NCI-H128 (cell line): Measurements from ENCODE around the gene IRGQ.
A peak's percentile ranks its signal among the peaks of the same experiment; 100 is the strongest.
"Not testable (repeated sequence)": the region's sequence is repeated elsewhere in the genome, so short reads cannot be mapped to it uniquely, and the experiment has no call there.

Experiments used
- DNase-seq: peaks from one replicate; lab custom pipeline; 2025; ENCODE audit not compliant: unreplicated experiment; lab: John Stamatoyannopoulos, UW

IRGQ gene

GRCh38 chr19:43595999-43596841 is at the start of gene IRGQ, which contains the start of gene ZNF576:
Gene IRGQ, minus strand, starts transcription at chr19:43596134. Its CDS starts 796 bp downstream, at chr19:43595338.
Gene ZNF576, plus strand, starts transcription at chr19:43596595. Its CDS starts 514 bp downstream, at chr19:43597109.
- DNase-seq, result peak; percentile 99

GRCh38 chr19:43644181-43644580 is 48.2 kb upstream of the IRGQ start:
- DNase-seq, result no peak

DNA sequence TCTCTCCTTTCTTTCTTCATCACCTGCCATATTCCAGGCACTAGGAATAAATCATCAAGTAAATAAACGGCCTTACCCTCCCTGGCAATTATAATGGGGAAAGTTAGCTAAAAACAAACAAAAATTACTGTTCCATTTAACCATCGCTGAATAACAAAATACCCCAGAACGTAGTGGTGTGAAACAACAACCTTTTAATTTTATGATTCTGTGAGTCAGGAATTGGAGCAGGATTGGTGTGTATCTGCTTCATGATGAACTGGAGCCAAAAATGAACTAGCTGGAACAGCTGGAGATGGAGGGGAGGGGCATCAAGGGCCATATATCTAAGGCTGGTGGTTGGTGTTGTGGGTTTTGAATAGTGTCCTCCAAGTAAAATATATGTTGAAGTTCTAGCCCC is 47.4 kb upstream of the IRGQ start:
- DNase-seq, result no peak

DNA sequence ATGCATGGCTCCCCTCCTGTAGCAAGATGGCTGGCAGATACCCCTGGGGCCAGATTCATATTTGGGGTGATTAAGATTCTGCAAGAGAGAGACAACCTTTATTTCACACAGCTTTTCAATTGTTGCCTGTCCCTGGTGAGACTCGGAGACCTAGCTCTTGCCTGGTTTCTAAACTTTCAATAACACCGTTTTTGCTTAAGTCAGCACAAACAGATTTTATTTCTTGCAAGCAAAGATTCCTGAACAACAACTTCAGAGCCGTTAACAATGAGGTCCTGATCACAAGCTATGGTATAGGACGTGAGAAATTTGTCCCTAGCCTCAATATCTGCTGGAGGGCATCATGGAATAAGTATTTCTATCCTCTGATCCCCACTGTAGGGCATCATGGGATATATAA is 46.6 kb upstream of the IRGQ start:
- no peak for DNase-seq

GRCh38 chr19:43641333-43641732 is 45.4 kb upstream of the IRGQ start:
- no peak for DNase-seq

- no peak for DNase-seq
Observed at GRCh38 chr19:43640424-43640757, 44.5 kb upstream of the IRGQ start.

DNA sequence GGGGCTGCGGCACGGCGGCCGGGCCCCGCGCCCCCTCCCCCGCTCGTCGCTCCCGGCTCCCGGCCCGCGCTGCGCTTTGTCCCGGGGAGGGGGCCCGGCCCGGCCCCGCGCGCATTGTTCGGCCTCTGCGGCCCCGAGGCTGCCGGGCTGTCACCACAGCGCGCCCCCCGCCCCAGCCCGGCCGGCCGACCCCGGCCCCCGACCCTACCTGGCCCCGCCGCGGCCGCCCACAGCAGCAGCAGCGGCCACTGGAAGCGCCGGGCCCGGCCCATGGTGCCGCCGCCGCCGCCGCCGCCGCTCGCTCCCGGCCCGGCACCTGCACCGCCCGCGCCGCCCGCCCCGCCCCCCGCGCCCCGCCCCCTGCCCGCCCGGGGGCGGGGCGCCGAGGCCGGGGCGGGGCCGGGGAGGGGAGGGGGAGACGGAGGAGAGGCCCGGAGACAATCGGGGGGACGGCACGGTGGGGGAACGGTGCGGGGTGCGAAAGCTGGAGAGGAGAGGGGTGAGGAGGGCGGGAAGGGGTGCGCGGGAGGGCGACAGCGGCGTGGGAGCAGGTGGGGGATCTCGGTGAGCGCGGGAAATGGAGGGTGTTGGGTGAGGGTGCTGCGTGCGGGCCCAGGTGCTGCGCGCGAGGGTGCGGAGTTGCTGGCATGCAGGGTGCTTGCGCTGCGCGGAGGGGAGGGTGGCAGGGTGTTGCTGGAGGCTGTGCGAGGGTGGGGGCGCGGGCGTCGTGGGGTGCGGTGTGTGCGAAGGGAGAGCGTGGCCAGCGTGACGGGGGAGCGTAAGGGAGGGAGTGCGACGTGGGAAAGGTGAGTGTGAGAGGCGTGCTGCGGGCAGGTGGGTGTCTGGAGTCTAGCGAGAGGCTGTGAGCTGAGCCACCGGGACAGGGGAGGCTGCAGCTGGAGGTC is 43.8 kb upstream of the IRGQ start, which contains the start of gene CADM4:
Gene CADM4, minus strand, starts transcription at position 332 of the 905 bp plus-strand sequence. Its CDS starts 60 bp downstream, at position 272.
- peak; percentile 4 for DNase-seq

DNA sequence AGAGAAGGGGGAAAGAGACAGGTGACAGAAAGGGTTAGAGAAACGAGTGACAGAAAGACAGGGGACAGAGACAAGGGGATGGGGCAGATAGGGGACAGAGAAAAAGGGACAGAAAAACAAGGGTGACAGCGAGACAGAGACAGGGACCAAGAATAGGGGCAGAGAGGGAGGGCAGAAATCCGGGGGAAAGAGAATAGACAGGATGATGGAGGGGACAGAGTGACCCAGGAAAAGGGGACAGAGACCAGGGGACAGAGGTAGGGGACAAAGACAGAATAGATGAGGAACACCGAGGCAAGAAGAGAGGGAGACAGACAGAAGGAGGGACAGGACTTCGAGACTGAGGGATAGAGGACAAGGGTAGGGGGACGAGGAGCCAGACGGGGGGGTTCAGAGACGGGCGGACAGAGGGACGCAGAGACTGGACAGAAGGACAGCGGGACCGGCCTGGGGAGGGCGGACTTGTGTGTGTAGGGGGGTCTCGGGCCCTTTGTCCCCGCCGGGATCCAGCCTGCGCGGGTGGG is 43.1 kb upstream of the IRGQ start:
- no peak for DNase-seq

DNA sequence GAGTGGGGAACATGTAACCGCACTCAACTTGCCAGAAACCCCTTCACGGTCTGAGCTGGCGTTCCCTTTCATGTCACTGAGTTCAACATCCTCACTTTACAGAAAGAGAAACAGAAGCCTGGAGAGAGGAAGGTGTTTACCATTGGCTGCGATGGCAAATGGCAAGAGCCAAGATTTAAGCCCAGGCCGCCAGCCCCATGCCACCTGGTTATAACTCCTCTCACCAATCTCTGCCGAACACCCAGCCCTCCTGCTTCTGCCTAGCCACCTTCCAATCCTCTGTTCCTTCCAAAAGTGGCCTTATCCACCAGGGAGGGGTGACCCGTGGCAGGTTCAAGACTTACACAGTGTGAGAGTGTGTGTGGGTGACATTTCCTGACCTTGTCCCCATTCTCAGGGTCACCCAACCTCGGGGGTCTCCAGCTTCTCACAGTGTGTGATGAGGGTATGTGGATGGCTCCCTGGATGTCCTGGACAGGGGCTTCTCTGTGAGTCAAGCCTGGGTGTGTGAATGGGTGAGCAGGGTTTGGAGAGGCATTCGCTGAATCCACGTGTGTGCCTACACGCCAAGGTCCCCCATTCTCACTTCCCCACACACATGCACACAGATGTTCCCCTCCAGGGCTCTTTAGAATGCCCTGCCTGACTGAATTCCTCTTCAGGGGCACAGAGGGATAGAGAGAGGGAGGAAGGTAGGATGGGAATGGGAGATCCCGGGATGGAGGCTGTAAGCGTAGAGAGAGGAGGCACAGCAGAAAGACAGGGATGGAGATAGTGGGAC is 42.5 kb upstream of the IRGQ start:
- no peak for DNase-seq

DNA sequence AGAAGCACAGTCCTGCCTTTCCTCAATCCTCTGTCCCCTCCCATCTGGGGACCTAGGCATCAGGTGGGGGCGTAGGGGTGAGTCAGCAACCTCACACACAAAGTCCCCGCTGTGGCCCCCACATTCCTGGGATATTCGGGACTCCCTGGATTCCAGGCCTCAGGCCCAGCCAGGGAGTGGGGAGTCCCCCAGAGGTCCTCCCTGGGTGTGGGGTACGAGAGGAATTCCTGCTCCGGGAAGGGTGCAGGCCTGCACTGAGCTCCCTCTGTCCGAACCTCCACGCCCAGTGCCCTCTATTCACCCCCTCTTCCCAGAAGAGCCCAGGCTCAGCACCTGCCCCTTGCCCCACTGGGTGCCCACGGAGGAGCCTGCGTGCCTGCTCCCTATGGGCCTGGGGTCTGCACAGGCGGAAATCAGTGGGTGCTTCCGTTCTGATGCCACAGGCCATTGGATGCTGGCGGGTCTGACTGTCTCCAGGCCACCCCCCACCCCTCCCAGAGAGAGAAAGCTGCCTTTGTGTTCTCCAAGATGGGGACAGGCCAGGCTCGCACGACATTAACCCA is 40.3 kb upstream of the IRGQ start:
- DNase-seq, result no peak

DNA sequence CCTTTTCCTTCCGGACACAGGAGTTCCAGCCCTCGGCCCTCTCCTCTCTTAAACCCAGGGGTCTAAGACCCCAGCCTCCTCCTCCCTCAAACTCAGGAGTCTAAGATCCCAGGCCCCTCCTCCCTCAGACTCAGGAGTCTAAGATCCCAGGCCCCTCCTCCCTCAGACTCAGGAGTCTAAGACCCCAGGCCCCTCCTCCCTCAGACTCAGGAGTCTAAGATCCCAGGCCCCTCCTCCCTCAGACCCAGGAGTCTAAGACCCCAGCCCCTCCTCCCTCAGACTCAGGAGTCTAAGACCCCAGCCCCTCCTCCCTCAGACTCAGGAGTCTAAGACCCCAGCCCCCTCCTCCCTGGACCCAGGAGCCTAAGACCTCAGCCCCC is 39.6 kb upstream of the IRGQ start:
- DNase-seq, result not testable (repeated sequence)

DNA sequence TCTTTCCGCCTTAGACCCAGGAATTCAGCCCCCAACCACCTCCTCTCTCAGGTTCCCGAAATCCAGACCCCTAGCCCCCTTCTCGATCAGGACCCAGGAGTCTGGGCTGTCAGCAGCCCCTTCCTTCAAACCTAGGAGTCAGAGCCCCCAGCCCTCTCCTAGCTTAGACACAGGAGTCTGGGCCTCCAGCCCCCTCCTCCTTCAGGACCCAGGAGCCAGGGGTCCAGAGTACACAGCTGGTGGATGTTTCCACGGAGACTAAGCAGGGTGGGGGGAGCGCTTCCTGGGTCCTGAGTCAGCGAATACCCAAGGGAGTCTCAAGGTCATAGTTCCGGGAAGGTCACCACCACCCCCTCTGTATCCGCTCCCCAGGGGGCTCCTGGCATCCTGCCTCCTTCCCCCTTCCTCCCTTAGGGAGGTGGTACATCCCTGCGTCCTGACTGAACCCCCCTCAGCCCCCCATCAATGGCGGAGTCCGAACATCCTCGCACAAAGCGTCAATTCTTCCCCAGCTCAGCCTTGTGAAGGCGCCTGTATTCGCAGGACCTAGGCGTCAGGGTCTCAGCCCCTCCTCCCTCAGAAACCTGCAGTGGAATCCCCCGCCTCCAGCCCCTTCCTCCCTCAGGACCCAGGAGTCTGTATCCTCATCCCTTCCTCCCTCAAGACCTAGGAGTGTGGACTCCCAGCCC is 39.1 kb upstream of the IRGQ start:
- DNase-seq, result no peak

GRCh38 chr19:43634506-43634871 is 38.6 kb upstream of the IRGQ start:
- DNase-seq, result no peak

DNA sequence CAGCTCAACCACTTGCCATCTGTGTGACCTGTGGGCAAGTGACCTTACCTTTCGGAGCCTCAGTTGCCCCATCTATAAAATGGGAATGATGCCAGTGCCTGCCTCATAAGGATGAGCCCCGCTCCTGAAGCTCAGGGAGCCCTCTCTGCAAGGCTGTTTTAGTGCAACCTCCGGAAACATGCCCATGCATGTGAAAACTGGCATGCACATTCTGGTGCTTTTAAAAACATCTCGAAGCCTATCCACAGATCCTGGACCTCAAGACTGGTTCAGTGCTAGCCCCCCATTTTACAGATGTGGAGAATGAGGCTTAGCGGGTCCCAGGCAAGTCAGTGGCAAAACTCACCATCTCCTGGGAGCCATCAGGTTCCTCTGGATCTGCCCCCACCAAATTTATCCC is 38.1 kb upstream of the IRGQ start:
- DNase-seq, result no peak

- DNase-seq, result no peak
Observed at GRCh38 chr19:43633520-43633919, 37.6 kb upstream of the IRGQ start.

GRCh38 chr19:43631491-43631890 is 35.6 kb upstream of the IRGQ start:
- DNase-seq, result no peak

DNA sequence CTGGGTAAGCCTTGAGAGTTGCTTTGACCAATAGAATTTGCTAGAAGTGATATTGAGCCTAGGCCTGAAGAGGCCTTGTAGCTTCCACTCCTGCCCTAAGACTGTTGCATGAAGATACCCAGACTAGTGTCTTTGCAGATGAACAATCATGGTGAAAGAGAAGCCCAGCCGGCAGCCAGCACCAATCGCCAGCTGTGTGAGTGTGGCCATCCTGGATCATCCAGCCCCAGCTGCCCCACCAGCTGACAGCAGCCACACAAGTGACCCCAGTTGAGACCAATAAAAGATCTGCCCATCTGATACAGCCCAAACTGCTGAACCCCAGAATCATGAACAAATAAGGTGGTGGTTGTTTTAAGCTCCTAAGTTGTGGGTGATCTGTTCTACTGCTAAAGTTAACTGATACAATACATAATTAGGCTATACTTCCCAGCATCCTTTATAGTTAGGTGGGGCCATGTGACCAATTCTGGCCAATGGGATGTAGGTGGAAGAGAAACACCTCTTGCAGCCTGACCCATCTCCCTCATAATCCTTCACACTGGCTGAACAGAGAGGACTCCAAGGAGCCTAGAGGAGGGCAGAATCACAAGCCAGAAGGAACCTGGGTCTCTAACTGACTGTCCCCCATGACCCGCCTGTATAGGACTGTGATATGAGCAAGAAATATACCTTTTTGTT is 32.9 kb upstream of the IRGQ start:
- no peak for DNase-seq

- DNase-seq, result no peak
Observed at GRCh38 chr19:43626838-43627237, 30.9 kb upstream of the IRGQ start.

GRCh38 chr19:43625918-43626579 is 30.1 kb upstream of the IRGQ start:
- DNase-seq, result no peak
